HK-2 (cell line): ENCODE data around the gene TNMD.
"Not testable (repeated sequence)": the region's sequence is repeated elsewhere in the genome, so short reads cannot be mapped to it uniquely, and the experiment has no call there.

Experiments used
- DNase-seq: peaks from one replicate; pipeline ENCODE4 v3.0.0-alpha.2; 2018; ENCODE audit not compliant: unreplicated experiment

Gene TNMD

DNA sequence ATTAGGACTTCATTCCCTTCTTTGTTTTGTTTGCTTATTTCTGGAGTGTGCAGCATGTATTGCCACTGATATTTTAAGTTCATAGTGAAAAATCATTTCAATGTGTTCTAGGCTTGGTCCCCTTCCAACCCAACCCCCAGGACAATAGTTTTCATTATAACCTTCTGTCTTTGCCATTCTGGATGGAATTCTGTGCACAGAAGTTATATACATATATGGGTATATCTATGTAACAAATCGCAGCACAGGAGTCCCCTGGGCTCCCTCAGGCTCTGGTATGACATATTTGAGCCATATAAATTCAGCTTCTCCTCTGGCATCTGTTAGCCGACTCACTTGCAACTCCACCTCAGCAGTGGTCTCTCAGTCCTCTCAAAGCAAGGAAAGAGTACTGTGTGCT lies at the start of gene TNMD:
TSS of gene TNMD (plus strand) at position 326 of the 400 bp plus-strand sequence. CDS start 83 bp downstream, outside the sequence.
- no peak for DNase-seq

DNA sequence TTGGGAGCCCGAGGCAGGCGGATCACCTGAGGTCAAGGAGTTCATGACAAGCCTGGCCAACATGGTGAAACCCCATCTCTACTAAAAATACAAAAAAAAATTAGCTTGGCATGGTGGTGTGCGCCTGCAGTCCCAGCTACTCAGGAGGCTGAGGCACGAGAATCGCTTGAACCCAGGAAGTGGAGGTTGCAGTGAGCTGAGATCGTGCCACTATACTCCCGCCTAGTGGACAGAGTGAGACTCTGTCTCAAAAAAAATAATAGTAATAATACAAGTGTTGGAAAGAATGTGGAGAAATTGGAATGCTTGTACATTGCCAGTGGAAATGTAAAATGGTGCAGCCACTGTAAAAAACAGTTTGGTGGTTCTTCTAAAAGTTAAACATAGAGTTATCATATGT lies 19.2 kb upstream of the TNMD start:
- not testable (repeated sequence) for DNase-seq

DNA sequence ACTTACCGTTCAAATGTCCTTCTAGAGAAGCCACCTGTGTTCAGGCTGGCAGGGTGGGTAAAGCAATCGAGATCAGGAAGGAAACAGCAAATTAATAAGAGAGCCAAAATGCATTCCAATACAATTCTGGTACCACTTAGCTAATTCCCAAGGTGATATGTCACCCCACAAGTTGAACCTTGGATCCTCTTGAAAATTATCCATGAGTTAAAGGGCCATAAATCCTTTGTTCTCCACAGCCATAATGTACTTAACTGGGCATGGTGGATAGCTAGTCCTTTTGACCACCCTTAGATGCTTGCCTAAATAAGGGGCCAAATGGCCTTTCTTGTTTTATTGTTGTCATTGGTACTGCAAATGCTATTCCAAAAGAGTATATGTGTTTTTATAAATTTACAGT lies 2.0 kb downstream of the TNMD start:
- no peak for DNase-seq

DNA sequence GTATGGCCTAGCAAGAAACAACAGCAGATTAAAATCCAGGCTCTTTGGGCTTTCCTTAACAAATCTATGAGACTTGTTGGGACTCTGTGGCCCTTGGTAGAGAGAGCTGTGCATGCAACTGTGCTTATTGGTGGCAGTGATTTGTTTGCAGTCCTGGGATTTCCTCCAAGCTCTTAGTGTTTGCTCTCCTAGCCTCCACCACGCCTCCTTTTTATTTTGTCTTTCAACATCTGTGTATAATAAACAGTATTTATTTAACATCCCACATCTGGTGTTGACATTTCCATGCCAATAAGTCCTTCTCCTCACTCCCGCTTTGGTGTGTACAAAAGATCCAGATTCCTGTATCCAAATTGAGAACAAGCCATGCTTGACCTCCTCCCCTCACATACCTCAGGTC lies 3.1 kb downstream of the TNMD start:
- no peak for DNase-seq

DNA sequence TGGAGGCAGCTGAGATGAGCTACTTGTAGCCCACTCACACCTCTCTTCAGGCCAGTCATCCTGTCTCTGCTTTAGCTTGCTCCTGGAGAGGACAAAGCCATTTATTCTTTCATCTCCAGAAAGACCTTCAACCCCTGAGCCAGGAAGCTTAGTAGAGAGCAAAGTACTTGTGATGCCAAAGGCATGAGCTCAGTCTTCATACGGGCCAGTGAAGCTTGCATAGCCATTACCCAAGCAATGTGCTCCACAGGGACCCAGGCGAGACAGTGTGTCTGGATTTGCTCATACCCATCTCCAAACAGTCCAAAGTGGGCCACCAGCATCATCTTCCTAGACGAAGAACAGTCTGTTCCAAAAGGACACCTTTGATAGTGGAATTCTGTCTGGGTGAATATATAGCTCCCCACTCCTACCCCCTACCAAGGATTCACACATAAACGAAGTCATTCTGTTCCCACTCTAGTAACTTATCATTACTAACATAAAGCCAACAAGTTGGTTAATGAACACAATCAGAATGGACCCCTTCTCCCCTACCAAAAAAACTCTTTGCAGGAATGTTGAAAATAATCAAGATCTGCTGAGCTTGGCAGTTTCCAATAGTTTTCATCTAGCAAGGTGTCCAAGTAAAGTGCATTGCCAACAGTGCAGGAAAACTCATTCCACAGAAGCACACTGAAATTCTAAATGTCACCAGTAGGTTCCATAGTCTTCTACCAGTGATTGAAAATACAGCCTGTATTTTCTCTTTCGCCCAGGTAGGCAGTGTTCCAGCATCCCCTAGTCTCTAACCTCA lies 6.7 kb downstream of the TNMD start:
- no peak for DNase-seq

DNA sequence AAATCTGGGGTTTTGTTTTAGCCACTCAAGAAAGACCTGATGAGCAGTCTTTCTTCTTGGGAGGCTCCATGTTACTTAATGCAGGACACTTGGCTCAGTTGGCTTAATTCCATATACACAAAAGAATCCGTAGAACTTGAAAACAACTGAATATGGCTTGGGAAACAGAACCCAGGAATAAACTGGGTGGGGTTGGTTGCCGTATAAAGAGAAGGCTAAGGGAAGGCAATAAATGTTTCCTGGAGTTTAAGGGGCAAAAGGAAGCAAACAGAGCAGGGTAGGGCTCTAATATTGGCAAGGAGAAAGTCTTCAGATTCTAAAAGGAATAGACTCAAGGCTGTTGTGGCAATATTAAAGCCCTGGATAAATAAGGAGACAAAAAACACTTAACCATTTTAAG lies 8.4 kb downstream of the TNMD start:
- no peak for DNase-seq

DNA sequence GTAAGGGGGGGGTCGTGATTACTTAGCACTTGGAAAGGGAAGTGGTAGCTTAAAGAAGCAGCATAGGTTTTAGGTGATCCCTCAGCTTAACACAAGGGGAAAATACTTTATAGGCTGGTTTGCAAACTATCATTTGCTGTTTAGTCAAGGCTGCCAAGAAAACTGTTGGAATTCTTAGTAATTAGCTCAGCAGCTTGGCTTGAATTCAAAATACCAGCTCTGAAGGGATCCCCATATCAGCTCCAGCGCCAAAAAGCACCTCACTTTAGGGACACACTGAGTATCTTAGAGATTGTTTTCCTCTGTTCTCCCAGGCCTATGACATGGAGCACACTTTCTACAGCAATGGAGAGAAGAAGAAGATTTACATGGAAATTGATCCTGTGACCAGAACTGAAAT lies 8.8 kb downstream of the TNMD start:
- DNase-seq: no peak

DNA sequence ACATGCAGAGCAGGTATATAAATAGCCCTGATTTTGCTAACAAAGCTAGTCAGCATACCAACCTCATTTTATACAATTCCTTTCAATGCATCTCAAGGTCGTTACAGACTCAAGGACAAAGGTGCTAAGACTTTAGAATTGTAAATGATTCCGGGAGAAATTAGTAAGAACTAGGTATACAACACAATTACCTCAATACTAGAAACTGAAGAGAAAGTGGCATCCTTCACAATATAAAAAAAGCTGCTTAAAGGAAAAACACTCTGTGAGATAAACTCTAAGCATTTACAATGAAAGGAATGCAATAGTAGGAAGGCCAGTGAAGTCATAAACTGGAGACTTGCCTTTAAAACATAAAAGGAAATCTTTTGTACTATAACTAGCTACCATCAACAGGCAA lies 11.9 kb downstream of the TNMD start:
- DNase-seq: no peak

DNA sequence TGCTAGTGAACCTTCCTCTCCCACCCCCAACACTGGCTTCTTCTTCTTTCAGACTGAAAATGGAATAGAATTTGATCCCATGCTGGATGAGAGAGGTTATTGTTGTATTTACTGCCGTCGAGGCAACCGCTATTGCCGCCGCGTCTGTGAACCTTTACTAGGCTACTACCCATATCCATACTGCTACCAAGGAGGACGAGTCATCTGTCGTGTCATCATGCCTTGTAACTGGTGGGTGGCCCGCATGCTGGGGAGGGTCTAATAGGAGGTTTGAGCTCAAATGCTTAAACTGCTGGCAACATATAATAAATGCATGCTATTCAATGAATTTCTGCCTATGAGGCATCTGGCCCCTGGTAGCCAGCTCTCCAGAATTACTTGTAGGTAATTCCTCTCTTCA lies 14.7 kb downstream of the TNMD start:
- no peak for DNase-seq

DNA sequence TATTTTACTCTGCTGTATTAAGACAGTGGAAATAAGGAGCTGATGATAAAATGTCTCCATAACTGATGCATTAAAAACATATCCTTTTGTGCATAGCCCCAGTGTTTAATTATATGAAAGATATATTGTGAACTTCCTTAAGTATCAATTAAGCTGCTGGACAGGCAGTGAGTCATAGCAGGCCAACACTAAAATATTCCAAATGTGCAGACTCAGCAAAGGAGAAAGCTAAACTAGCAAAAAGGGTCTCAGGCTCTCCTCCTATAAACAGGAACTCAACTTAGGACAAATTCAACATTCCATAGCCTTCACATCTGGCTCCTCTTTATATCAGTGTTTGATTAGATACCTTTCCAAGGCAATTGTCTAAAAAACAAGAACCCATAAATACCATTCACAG lies 15.6 kb downstream of the TNMD start:
- DNase-seq: no peak

DNA sequence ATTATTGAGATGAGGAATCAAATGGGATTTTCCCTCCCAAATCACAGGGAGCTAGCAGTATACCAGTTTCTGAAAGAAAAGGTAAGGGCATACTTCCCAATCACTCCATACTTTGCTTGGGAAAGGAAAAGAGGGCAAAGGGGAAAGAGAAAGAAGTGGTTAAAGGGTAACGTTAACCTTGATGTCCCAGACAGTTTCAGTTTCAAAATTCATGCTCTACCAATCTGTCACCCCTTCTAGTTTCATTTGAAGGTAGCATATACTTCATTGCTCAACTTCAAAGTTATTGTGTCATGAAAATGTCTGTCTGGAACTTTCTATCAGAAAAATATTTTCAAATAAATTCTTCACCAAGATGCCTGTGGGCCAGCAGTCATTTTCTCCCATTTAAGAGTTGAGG lies 16.0 kb downstream of the TNMD start:
- DNase-seq: no peak

DNA sequence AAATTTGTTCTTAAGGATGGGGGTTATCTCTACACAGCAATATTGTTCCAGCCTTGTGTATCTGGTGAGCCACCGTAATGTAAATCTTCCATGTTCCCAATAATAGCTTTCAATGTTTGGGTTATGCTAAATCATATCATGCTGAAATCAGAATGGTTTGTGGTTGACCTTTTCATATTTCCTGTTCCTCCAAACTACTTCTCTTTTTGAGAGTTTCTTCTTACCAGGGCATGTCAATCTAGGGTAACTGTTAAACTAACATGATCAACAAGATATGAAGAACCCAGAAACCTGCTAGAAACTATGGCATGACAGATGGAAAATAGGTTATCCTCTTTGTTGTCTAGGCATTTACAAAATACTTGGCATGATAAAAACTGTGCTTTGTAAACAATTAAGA lies 22.0 kb downstream of the TNMD start:
- no peak for DNase-seq

DNA sequence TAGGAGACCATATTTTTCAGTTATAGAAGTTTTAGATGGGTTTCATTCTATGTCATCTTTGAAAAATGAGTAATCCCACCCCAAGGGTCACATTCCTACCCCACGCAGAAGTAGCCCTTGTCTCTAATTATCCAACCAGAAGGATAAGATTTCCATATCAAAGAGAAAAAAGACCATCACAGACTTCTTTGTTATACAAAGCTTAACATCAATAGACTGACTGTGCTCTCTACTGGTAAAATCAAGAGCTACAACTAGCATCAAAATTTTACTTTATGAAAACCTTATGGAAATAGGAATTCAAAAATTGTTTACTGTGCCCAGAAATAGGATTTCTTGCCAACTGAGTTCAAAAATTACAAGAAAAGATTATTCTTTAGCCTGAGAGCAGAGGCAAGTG lies 24.9 kb downstream of the TNMD start:
- no peak for DNase-seq

DNA sequence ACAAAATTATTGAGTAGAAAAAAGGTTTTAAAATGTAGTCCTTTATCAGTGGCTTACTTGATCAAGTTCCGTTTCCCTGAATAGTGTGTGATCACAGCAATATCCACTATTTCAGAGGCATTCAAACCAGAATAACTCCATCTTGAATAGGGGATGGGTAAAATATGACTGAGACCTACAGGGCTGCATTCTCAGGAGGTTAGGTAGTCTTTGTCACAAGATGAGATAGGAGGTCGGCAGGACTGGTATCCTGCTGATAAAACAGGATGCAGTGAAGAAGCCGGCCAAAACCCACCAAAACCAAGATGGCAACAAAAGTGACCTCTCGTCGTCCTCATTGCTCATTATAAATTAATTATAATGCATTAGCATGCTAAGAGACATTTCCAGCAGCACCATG lies 27.2 kb downstream of the TNMD start:
- no peak for DNase-seq

DNA sequence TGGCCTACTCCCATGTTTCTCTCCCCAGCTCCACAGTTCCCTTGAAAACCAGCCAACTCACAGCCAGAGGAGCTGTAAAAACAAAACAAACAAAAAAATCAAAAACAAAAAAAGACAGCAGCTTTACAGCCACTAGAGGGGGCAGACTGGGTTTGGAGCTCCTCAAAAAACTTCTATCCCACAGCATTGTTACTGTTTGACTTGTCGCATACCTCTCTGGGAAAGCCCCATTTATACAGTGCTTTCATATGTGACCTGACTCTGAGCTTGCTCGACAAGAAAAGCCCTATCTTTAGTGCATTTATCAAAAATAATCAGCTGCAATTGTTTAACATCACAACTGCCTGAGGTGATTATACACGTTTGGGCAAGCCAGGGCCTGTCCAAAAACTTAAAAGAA lies 30.3 kb downstream of the TNMD start:
- peak; percentile 19 for DNase-seq

DNA sequence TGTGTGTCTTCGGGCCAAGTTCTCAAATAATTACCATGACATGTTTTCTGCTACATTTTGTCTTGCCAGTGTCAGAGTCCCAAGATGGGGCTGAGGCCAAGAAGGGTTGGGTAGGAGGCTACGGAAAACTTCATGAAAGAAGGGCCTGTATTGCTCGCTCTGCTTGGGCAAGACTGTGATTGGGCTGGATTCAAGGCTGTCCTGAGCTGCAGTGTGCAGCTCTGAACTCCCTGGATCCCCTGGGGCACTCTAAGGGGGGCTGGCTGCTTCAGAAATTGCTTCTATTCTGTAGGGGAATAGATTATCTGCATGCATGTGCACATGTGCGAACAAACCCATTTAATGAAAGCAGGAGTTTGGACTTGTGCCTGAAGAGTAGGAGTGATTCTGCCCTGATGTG lies 38.3 kb downstream of the TNMD start:
- DNase-seq: no peak

DNA sequence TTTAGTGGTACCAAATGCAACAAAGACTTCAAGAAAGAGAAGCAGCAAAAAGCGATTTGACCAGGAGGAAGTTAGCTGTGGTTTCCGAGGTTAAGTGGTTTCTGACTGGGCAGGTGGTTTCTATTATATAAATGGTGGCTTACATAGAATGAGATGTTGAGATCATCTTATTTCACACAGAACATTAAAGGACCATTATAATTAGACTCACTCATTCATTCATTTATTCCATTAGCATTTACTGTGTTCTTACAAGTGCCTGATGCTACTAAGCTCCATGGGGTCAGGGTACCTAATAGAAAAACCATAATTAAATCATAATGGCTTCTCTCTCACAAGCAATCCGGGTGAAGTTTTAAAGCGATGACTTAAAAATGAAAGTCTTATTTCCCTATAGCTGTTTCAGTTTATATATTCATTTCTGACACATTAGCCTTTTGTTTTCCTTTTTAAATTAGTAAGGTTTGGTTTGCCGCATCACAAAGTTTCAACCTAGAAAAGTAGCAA lies 41.3 kb downstream of the TNMD start:
- no peak for DNase-seq

DNA sequence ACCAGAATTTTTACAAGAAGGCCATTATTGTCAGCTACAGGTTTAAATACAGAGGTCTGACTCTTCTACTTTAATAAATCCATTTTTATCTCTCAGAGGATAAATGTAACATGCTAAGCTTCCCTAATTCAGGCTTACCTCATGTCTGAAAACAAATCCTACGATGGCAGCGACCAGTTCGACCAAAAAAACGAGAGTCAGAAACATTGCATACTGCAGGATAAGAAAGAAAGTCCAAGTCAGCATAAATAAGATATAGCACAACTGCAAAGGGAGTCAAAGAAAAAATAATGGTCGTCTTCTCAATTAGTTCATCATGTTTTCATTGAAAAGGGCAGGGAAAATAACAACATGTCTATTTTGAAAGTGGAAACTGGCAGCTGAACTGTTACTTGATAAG lies 50.3 kb downstream of the TNMD start:
- no peak for DNase-seq

DNA sequence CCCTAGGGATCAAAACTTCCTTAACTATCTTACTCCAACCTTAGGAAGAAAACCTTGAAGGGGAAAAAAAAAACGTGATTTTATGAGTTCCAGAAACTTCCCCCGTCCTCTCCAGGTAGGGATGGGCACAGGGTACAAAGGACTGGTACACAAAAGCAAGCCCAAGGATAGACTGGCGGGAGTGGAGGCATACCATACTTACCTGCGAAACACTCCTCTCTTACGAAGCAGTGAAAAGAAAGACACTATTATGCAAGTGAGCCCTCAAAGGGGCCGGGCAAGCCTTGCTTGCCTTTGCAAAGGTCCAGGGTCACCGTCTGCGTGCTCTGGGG lies 51.2 kb downstream of the TNMD start:
- no peak for DNase-seq

DNA sequence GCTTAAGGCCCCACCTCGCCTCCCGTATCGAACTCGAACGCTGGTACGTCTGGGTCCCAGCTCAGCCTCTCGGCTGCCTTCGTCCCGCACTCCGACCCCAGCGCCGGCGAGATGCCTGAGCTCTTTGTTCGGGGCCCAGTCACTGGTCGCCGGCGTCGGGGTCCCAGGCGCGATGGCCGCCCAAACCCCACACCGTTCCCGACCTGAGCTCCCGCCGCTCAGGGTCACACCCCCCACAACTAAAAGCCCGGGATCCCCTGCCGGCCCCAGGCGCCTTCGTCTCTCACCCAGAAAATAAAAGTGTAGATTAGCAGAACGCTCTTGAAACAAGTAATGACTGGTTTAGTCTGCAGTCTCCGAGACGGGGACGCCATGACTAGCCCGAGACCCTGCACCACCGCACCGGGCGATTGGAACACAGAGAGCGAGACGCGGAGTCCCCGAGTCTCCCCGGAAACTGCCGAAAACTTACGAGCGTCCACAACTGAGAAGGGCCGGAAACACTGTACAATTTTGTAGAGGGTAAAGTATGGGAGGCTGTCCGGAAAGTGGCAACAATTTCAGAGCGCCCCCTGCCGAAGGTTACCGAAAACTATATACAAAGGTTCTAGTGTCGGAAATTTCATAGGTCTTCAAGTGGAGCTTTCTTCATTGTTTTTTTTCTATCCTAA lies 51.7 kb downstream of the TNMD start, which contains the start of gene TSPAN6:
TSS of gene TSPAN6 (minus strand) at position 486 of the 671 bp plus-strand sequence. CDS start at position 374, 112 bp downstream.
- DNase-seq: peak; percentile 87

DNA sequence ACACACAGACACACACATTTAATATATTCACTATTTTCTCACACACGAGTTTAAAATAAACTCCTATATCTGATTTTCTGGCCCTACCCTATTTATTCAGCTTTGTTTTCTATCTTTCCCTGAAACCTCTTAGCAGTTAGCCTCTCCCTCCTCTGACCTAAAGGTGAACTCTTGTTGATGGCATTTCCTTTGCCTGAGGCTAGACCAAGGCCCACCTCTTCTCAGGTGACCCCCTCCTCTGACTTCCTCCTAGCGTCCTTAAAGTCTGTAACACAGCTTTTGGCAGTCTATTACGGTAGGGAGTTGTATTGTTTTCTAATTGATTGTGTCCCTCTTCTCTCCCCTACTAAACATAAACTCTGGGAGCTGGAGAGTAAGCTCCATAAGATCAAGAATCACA lies 57.6 kb downstream of the TNMD start:
- DNase-seq: no peak

DNA sequence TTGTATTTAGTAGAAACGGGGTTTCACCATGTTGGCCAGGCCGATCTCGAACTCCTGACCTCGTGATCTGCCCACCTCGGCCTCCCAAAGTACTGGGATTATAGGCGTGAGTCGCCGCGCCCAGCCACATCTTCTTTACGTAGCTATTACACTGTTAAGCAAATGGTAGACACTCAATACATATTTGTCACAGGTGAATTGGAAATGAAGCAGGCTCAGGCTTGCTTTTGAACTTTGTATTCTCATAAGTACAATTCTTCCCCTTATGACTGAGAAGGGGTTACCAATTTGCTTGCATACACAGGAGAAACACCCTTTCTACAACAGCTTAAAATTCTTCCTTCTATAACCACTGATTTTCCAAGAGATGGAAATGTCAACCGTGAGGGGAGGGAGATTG lies 58.5 kb downstream of the TNMD start:
- DNase-seq: no peak
